Measurements from ENCODE around the gene ARHGAP24. TPM values are rescaled to one million over a fixed set of nuclear protein-coding genes. Genes with fewer than 3 reads are reported as not detected.

Gene ARHGAP24
- polyA plus RNA-seq, 2 of the 4 experiments (the other 2 are of a cell fraction): 1.7 to 12.1 TPM

- 73% methylated on average over 2 of the region's 2 CpGs for WGBS (ENCODE audit: missing lambda C conversion rate)
- ATAC-seq: no peak
- TF ChIP-seq NPAS2 (CRISPR knock-in tag; IDR thresholded peaks at IDR 0.05; ENCODE audit: borderline replicate concordance): no peak
- no peak for TF ChIP-seq MAFK (IDR thresholded peaks at IDR 0.05; ENCODE audit: partially characterized antibody)
- no peak for TF ChIP-seq PHF8 (IDR thresholded peaks at IDR 0.05; ENCODE audit: borderline replicate concordance, low read depth)
- TF ChIP-seq CEBPB (IDR thresholded peaks at IDR 0.05): no peak
- no peak for TF ChIP-seq CHD4 (IDR thresholded peaks at IDR 0.05; ENCODE audit: borderline replicate concordance)
- no peak for TF ChIP-seq HOXB13 (CRISPR knock-in tag; IDR thresholded peaks at IDR 0.05; ENCODE audit: low read depth)
- no peak for TF ChIP-seq TFCP2L1 (CRISPR knock-in tag; IDR thresholded peaks at IDR 0.05)
- TF ChIP-seq ATOH8 (CRISPR knock-in tag; IDR thresholded peaks at IDR 0.05; ENCODE audit: low read depth): no peak
- TF ChIP-seq ZSCAN20 (CRISPR knock-in tag; IDR thresholded peaks at IDR 0.05): no peak
- TF ChIP-seq FOSB (CRISPR knock-in tag; IDR thresholded peaks at IDR 0.05): no peak
- no peak for TF ChIP-seq RFX5 (IDR thresholded peaks at IDR 0.05)
- TF ChIP-seq, protein P1, sequence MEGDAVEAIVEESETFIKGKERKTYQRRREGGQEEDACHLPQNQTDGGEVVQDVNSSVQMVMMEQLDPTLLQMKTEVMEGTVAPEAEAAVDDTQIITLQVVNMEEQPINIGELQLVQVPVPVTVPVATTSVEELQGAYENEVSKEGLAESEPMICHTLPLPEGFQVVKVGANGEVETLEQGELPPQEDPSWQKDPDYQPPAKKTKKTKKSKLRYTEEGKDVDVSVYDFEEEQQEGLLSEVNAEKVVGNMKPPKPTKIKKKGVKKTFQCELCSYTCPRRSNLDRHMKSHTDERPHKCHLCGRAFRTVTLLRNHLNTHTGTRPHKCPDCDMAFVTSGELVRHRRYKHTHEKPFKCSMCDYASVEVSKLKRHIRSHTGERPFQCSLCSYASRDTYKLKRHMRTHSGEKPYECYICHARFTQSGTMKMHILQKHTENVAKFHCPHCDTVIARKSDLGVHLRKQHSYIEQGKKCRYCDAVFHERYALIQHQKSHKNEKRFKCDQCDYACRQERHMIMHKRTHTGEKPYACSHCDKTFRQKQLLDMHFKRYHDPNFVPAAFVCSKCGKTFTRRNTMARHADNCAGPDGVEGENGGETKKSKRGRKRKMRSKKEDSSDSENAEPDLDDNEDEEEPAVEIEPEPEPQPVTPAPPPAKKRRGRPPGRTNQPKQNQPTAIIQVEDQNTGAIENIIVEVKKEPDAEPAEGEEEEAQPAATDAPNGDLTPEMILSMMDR (IDR thresholded peaks at IDR 0.05): no peak
- no peak for TF ChIP-seq RCOR1 (IDR thresholded peaks at IDR 0.05; ENCODE audit: low read depth, low read length)
- Histone ChIP-seq H3K27ac (no peak overlapping the region), H3K4me1 (peaks cover 37% of the 10 kb centered on the region), H3K9me3 (no peaks in the 10 kb centered on the region), H3K4me3 (no peak overlapping the region), H3K4me2 (no peak overlapping the region)
- ChIA-PET CTCF (no interaction called here), POLR2A (no interaction called here)
- FAIRE-seq: no peak
- no peak for DNase-seq (ENCODE audit: low read depth in 1 of 2, low spot score in 1 of 2)
Observed at GRCh38 chr4:85722807-85723206, 247.9 kb downstream of the ARHGAP24 start.

- no peak overlapping the region for H3K4me3 ChIP-seq
- H3K4me1 ChIP-seq: peaks cover 29% of the 10 kb centered on the region
- FAIRE-seq (no peak), ATAC-seq (no peak), DNase-seq (ENCODE audit: low read depth in 1 of 2, low spot score in 1 of 2) (no peak)
- TF ChIP-seq HOXB13 (CRISPR knock-in tag; IDR thresholded peaks at IDR 0.05; ENCODE audit: low read depth) (no peak), KDM5A (IDR thresholded peaks at IDR 0.05) (no peak), ATOH8 (CRISPR knock-in tag; IDR thresholded peaks at IDR 0.05; ENCODE audit: low read depth) (no peak), ZC3H11A (IDR thresholded peaks at IDR 0.05) (no peak), HES2 (IDR thresholded peaks at IDR 0.05) (no peak), NPAS2 (CRISPR knock-in tag; IDR thresholded peaks at IDR 0.05; ENCODE audit: borderline replicate concordance) (no peak), HOXB5 (CRISPR knock-in tag; IDR thresholded peaks at IDR 0.05) (no peak), MAFK (IDR thresholded peaks at IDR 0.05; ENCODE audit: partially characterized antibody) (no peak), BCL3 (IDR thresholded peaks at IDR 0.05) (no peak)
- TF ChIP-seq, protein P2, sequence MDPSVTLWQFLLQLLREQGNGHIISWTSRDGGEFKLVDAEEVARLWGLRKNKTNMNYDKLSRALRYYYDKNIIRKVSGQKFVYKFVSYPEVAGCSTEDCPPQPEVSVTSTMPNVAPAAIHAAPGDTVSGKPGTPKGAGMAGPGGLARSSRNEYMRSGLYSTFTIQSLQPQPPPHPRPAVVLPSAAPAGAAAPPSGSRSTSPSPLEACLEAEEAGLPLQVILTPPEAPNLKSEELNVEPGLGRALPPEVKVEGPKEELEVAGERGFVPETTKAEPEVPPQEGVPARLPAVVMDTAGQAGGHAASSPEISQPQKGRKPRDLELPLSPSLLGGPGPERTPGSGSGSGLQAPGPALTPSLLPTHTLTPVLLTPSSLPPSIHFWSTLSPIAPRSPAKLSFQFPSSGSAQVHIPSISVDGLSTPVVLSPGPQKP (IDR thresholded peaks at IDR 0.05; ENCODE audit: low read depth, low read length): no peak
- POLR2A ChIA-PET: no interaction called here
- CTCF ChIA-PET: no interaction called here
- no peak overlapping the region for H3K4me2 ChIP-seq
- no peaks in the 10 kb centered on the region for H3K9me3 ChIP-seq
- H3K27ac ChIP-seq: peak overlapping the region in 1 of 2 experiments; percentile 39; a peak in 2 of 6 replicates
- WGBS (ENCODE audit: missing lambda C conversion rate): 92% methylated on average over 3 of the region's 3 CpGs
Observed at GRCh38 chr4:85724791-85725563, 250.0 kb downstream of the ARHGAP24 start.

Data from A549 (cell line).